Amniotic stem cell (primary cell): ENCODE data around the gene EML5.

Source experiments
- DNase-seq: peaks from one replicate; lab custom pipeline; 2025; lab: John Stamatoyannopoulos, UW

EML5 gene

GRCh38 chr14:88707088-88707487, 85.7 kb downstream of the EML5 start:
- DNase-seq: no peak

- DNase-seq: no peak
Measured at GRCh38 chr14:88706425-88706824, 86.3 kb downstream of the EML5 start.

GRCh38 chr14:88698651-88699050, 94.1 kb downstream of the EML5 start:
- no peak for DNase-seq

- no peak for DNase-seq
Measured at GRCh38 chr14:88695870-88696269, 96.9 kb downstream of the EML5 start.

DNA sequence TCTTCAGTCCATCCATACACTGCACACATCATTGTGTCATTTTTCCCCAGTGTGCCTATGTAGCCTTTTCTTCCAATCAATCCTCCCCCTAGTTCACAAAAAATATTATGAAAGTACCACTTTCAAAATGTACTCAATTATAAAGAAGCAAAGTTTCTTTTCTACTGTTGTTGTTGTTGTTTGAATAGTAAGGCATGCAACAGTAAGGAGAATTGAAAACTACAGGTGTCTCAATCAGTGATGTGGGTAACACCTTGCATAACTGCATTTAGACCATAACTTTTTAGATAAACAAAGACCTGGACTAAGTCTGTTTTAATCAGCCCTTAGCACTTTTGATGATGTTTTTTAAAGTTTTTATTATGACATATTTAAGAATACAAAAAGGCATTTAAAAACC, 104.4 kb downstream of the EML5 start:
- no peak for DNase-seq

- no peak for DNase-seq
Measured at GRCh38 chr14:88683119-88683518, 109.6 kb downstream of the EML5 start.

DNA sequence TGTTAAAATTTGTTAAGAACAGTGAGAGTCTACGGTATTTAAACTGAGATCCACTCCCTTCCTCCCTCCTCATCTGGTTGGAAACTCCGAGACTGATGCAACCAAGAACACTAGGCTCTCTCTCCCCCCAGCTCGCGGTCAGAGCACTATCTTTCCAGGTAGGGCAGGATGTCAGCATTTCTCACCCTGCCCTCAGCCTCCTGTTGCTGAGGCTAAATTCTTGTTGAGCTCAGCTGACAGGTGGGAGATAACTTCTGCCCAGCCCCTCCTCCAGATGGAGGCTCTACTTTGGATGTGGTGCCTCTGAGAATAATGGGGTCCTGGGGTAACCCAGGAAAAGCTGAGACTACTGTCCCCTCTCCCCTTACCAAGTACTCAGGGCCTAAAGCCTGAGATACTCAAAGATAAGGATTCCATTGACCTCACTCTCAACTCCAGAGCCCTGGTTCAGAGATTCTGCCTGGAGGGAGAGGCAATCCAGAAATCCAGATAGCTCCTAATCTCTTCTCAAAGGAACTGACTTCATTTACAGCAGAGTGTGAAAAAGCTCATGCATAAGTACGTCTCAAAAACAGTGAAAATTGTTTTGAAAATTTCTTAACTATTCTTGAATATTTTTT, 110.1 kb downstream of the EML5 start:
- no peak for DNase-seq

- DNase-seq: no peak
Measured at GRCh38 chr14:88681755-88682494, 110.8 kb downstream of the EML5 start.

GRCh38 chr14:88669346-88669745, 123.4 kb downstream of the EML5 start:
- DNase-seq: no peak

DNA sequence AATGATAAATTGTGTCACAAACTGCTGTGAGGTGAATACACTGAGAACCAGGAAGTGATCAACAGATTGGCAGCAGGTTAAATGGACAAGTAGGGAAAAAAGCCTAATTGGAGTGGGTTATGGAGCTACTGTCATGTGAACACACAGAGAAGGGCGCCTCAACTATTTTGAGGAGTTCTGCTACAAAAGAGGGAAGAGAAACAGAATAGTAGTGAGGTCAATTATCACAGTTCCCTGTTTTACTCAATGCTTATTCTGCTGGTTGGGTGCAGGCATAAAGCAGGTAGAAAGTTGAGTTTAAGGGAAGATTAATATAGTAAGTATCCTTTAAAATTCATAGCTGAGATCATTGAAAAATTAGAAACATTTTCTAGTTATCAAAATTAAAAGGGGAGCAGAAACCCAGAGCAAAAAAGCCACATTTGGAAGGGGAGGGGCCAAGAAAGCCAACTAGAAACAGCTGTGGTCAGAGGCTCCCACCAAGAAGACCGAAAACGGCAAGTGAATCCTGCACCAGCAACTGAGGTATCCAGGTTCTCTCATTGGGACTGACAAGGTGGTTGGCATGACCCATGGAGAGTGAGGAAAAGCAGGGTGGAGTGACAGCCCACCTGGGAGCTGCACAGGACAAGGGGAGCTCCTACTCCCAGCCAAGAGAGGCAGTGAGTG, 124.2 kb downstream of the EML5 start:
- DNase-seq: no peak

DNA sequence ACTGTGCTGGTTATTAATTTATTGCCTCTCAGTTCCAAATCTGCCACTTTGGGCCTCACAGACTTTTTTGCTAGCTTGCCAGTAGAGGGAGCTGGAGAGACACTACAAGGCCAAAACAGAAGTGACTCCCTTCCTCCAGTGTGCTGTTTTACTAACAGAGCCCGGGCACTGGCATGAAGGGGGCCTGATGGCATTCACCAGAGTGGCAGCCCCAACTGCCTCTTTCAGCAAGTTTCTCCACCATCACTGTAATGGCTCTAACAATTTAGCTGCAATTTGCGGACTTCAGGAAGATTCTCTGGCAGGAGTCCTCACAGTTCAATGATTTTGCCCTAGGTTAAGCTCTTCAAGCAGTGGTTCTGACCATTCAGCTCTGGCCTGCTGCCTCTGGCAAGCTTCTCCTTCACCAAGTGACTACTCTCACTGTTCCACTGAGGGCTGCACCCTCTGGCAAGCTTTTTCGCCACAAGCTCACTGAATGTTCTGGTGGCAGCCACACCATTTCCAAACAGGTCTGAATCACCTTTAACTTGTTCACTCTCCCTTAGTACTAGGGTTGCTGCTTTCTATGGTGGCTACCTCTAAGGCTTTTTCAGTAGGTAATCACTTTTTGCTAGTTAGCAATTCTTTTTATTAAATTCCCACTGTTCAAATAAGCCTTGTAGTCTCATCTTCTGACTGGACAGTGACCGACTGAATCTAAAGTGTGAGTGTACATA, 125.0 kb downstream of the EML5 start:
- peak; percentile 64 for DNase-seq

- no peak for DNase-seq
Measured at GRCh38 chr14:88660056-88660455, 132.7 kb downstream of the EML5 start.

- no peak for DNase-seq
Measured at GRCh38 chr14:88639221-88639620, 153.5 kb downstream of the EML5 start.

- DNase-seq: no peak
Measured at GRCh38 chr14:88632512-88632911, 160.2 kb downstream of the EML5 start.

- no peak for DNase-seq
Measured at GRCh38 chr14:88631091-88631490, 161.7 kb downstream of the EML5 start.

DNA sequence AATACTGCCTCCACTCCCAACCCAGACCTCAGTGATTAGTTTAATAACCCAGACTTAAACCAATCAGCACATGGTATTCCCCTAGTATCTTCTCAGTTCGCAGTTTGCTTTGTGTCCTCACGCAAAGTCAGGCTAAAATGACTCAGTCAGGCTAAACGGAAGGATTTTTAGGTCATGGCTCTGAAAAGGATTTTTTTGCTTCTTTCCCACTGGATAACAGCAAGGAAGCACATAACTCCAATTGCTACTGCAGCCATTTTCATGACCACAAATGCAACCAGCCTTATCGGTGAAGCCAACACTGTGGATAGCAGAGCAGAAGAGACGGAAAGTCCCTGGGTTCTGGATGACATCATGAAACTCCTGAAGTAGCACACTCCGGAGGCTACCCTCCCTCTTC, 162.2 kb downstream of the EML5 start:
- DNase-seq: peak; percentile 67

DNA sequence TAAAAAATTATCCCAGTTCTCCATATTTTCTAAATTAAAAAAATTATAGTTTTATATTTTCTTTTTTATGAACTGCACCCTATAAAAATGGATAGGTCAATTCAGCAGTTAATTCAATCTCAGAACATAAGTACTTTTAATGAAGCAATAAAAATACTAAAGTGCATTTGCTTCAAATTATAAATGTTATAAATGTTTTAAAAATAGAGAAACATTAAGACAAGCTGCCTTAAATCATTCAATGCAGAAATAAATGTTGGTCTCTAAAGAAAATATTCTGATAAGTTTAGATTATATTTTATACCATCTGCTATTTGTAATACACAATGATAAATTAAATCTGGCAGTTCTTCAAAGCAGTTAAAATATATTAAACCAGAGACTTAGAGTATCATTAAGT, 164.3 kb downstream of the EML5 start:
- no peak for DNase-seq

GRCh38 chr14:88628033-88628432, 164.7 kb downstream of the EML5 start:
- no peak for DNase-seq

GRCh38 chr14:88625671-88626070, 167.1 kb downstream of the EML5 start:
- DNase-seq: no peak

GRCh38 chr14:88621100-88621499, 171.7 kb downstream of the EML5 start:
- no peak for DNase-seq

DNA sequence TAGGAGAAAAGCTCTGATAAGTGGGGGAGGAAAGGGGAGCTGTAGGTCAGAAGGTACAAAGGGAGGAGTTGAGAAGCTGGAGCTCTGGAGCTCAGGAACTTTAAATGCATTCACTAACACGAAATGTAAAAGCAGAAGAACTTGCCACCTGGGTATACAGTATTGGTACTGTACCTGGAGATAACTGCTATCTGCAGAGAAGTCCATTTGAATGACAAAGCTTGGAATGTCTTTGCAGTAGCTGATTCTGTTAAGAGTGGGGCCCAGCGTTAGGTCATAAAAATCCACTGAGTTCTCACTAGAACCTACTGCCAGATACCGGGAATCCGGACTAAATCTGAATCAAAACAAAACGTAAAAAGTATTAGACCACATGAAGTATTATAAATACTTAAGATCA, 174.3 kb downstream of the EML5 start:
- no peak for DNase-seq

DNA sequence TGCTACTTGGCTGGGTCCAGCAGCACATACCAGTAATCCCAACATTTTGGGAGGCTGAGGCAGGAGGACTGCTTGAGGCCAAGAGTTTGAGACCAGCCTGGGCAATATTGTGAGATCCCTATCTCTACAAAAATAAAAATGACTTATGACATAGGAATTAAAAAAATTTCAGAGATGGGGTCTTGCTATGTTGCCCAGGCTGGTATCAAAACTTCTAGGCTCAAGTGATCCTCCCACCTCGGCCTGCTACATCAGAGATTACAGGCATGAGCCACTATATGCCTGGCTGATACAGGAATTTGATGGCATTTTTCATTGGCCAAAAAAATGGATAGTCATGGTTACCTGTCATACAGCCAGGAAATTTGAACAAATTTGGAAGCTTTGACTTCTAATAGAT, 175.3 kb downstream of the EML5 start:
- no peak for DNase-seq

GRCh38 chr14:88616697-88617096, 176.1 kb downstream of the EML5 start:
- DNase-seq: no peak
